Keratinocyte (primary cell): ENCODE data around the gene HRK.

Source experiments
- EZH2 ChIP-seq: IDR thresholded peaks from one replicate; pipeline ENCODE4 v1.6.1; 2012; ENCODE audit warnings: inconsistent platforms, mild to moderate bottlenecking, low read length, moderate library complexity
- TF ChIP-seq, protein P1 (sequence below), 3 experiments: IDR thresholded peaks in 1 of 3; conservative IDR thresholded peaks in 1 of 3; optimal IDR thresholded peaks in 1 of 3; 2 replicates in 2 of 3; 3 replicates in 1 of 3; pipeline versions ENCODE3 to v1.5.1; 2011; ENCODE audit warnings: low read length in 3 of 3, mild to moderate bottlenecking in 3 of 3, moderate library complexity in 2 of 3, control low read depth in 1 of 3, inconsistent platforms in 1 of 3; ENCODE audit not compliant: insufficient read depth in 2 of 3; ENCODE audit errors: extremely low read depth in 1 of 3

DNA sequence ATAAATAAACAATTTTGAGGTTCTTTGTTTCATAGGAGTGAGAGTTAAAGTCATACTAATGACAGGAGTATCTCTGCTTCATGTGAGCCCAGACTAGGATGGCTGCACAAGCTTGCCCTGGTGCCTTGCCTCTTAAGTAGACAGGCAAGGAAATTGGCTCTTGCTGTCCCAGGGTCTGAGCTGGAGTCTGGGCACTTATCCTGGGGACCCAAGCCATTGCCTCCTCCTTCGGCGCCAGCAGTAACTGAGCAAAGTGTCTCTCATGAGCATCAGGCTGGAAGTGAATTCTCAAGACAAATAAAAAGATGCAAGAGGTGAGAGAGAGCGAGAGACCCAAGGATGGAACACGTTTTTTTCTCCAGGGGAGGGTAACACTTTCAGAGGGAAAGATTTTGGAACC is 22.6 kb upstream of the HRK start:
- TF ChIP-seq EZH2, result no peak
- TF ChIP-seq, protein P1, sequence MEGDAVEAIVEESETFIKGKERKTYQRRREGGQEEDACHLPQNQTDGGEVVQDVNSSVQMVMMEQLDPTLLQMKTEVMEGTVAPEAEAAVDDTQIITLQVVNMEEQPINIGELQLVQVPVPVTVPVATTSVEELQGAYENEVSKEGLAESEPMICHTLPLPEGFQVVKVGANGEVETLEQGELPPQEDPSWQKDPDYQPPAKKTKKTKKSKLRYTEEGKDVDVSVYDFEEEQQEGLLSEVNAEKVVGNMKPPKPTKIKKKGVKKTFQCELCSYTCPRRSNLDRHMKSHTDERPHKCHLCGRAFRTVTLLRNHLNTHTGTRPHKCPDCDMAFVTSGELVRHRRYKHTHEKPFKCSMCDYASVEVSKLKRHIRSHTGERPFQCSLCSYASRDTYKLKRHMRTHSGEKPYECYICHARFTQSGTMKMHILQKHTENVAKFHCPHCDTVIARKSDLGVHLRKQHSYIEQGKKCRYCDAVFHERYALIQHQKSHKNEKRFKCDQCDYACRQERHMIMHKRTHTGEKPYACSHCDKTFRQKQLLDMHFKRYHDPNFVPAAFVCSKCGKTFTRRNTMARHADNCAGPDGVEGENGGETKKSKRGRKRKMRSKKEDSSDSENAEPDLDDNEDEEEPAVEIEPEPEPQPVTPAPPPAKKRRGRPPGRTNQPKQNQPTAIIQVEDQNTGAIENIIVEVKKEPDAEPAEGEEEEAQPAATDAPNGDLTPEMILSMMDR (optimal IDR thresholded peaks at IDR 0.05 in 1 of 3, IDR thresholded peaks at IDR 0.05 in 1 of 3, conservative IDR thresholded peaks at IDR 0.05 in 1 of 3; ENCODE audit: extremely low read depth in 1 of 3, insufficient read depth in 2 of 3, low read length in 3 of 3), result no peak
